T1000 (cell line): ENCODE measurements around the gene VRK2.
"Not testable (repeated sequence)": the region's sequence is repeated elsewhere in the genome, so short reads cannot be mapped to it uniquely, and the experiment has no call there.

Source experiments
- DNase-seq: peaks from one replicate; lab custom pipeline; 2025; ENCODE audit warnings: mixed read lengths; lab: John Stamatoyannopoulos, UW

VRK2 gene

GRCh38 chr2:58109481-58109880 is 62.9 kb downstream of the VRK2 start:
- no peak for DNase-seq

DNA sequence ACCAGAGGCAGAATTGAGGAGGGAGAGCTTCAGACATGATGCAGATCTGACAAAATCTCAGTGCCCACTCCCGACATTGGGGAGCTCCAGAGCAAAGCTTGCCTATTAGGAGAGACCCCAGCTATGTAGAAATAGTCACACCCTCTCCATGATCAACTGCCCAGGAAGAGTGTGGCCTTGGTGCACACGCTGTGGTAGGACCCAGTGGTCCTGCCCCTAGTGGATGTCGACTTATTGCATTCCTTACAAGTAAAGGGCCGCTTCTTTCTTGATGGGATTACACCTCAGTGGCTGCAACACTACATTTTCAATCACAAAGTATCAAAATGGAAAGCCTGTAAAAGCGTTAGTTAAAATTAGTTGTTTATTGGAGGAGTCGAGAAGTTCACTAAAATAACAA is 64.2 kb downstream of the VRK2 start:
- no peak for DNase-seq

DNA sequence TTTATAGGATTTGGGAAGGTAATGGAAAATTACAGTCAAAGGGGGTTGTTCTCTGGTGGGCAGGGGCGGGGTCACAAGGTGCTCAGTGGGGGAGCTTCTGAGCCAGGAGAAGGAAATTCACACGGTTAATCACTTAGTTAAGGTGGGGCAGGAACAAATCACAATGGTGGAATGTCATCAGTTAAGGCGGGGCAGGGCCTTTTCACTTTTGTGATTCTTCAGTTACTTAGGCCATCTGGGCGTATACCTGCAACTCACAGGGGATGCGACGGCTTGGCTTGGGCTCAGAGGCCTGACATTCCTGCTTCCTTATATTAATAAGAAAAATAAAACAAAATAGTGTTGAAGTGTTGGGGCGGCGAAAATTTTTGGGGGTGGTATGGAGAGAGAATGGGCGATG is 67.0 kb downstream of the VRK2 start:
- DNase-seq, result not testable (repeated sequence)

DNA sequence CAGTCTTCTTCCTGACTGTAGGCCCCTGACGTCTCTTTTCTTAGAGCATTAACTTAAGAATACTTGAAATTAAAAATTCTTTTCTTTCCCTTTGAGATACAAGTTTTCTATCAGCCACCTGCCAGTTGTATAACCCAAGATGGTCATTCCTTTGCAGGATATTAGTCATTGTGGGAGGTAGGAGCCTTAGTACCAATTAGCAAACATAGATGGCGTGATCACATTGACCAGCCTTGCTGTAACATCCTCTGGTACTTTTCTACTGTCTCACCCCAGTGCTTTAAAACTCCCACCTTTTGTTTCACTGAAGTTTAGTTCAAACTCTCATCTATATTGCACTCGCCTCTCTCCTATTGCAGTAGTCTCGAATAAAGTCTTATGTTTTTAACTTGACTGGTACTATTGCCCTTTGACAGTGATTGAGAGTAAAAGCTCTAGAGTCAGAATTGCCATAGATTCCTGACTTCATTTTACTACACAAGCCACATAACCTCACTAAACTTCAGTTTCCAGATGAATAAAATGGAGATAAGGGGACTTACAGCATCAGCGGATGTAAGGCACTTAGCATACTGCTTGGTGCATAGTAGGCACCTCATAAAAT is 74.1 kb downstream of the VRK2 start:
- DNase-seq, result no peak

DNA sequence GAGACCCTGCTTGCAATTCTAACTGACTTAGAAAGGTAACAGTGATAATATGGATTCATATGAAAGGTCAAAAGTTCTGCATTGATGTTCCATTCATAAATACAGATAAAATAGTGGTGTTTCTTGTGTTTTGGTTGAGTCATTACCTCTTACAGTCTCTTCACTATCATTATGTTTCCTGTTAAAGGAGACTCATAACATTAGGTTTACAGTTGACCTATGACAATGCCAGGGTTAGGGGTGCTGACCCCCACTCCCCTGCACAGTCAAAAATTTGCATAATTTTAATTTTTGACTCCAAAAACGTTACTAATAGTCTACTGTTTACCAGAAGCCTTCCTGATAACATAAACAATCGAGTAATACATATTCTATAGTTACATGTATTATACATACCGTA is 75.4 kb downstream of the VRK2 start:
- no peak for DNase-seq

GRCh38 chr2:58122540-58122939 is 75.9 kb downstream of the VRK2 start:
- no peak for DNase-seq

DNA sequence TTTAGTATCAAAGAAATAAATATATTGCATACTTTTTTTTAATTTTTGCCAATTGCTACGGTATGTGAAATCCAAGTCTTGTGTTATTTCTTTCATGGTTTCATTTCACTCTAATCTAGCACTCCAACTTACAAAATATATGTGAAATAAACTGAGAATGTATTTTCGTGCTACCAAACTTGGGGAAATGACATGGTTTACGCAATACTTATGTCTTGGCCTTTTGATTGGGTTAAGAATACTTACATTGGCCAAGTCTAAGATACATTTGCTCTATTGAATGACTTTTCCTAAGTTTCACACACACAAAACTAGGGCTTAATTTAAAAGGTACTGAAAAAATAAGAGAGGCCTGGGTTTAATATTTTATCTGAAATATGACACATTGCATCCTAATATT is 80.5 kb downstream of the VRK2 start:
- no peak for DNase-seq

DNA sequence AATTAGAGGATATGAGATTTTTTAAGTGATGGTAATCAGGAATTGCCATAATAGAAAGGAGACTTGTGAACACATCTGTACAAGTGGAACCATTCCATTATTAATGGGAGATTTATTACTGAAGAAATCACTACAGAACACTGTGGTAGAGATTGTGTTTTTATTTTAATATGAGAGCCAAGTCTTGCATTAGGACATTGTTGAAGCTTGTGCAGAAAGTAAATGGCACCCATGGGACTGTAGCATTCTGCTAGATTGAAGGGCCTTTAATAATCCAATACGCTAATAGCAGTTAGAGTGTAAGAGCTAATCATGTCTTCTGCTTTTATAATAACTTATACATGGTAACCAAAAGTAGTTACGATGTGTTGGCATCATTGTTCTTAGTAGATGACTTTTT is 83.6 kb downstream of the VRK2 start:
- DNase-seq, result no peak

DNA sequence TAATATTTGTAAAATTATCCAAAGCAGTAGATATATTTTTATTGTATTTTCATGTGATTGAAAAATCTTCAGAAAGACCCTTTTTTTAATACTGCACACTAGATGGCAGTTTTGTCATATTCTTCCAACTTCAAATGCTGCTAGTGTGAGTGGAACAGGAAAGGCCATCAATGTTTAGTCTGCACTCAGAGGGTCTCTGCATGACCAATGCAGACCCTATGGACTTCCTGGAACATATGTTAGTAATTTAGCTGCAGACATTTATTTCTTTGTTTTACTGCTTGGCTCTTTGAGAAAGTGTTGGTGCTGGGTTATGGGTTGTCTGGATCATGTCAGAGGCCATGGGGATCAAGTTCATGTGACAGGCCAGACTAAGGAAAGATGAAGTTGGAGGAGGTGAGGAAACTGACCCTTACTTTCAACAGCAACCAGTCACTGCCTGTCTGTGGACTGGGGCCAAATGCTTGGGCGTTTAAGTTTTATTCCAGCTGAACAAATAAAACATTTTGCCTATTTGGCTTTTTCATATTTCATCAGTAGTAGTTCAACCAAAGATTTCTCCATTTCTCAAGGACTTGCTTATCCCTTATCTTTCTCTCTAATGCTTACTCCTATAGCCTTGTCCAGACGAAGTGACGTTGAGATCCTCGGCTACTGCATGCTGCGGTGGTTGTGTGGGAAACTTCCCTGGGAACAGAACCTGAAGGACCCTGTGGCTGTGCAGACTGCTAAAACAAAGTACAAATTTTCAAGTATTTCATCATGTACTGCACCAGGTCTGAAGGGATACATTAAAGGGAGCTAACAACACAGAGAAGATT is 84.8 kb downstream of the VRK2 start:
- no peak for DNase-seq

- no peak for DNase-seq
Measured at GRCh38 chr2:58133395-58133794, 86.8 kb downstream of the VRK2 start.

- no peak for DNase-seq
Measured at GRCh38 chr2:58135861-58136260, 89.3 kb downstream of the VRK2 start.

GRCh38 chr2:58137221-58137620 is 90.6 kb downstream of the VRK2 start:
- DNase-seq, result no peak

DNA sequence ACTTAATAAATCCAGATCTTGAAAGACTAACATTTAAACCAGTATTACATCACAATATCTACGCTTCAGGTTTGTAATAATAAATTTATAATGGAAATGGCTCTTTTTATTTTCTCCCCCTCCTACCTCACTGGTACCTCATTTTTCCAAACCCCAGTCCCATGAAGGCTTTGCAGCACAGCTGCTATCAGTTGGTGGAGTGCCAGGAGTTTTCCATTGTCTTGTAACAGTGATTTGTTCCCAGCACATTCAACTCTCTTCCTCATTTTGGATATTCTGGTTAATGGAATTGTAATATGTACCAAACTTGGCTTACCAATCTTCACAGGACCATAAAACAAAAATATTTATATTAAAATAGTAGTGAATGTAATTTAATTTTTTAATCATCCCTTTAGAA is 91.2 kb downstream of the VRK2 start:
- no peak for DNase-seq

DNA sequence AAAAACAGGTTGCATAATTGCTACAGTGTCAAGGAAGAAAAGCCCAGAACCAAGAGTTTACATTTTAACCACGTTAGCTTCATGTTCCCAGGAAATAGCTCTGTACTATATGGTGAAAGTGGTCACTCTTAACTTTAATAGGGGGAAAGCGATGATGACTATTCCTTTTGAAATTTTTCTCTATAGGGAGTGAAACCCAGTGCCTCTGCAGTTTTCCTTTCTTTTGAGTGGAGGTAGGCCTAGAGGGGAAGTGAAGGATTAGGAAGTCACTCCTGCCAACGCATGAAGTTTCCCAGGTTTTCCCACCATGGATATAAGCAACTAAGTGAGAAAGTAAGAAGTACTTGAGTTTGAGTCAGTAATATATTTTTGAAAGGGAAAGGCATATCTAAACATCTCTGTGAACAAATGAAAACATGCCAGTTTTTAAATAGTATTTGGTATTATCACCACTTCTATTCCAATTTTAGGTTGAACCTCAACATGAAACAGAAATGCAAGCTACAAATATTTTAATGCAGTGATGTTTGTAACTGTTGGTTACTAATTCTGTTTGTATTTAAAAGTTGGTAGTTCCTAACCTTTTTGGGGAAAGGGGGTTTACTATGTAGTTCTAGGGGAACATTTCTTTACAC is 91.9 kb downstream of the VRK2 start:
- DNase-seq, result no peak

DNA sequence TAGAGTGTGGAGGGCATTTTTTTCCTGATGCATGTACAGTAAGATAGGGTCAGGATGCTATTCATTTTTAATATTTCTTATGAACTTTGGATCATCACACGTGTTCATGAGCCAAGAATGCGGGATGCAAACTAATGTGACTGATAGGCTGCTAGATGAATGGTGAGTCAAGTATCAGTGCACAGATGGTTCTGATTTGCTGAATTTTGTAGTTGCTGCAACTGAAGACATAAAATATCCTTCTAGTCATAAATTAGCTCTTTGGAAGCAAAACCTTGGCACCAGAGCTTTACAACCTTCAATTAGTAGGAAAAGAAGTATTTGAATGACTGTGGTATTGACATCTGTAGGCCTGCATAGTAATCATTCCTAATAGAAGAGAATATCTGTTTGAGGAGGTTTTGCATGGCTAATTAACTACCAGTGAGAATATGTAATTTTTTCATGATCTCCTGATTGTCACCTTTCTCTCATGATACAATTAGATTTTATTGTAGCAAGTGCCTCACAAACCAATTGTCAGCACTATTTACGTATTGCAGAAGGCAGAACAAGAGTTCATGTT is 94.0 kb downstream of the VRK2 start:
- DNase-seq, result no peak

- DNase-seq, result not testable (repeated sequence)
Measured at GRCh38 chr2:58145769-58146168, 99.2 kb downstream of the VRK2 start.

- no peak for DNase-seq
Measured at GRCh38 chr2:58146707-58147106, 100.1 kb downstream of the VRK2 start.

- no peak for DNase-seq
Measured at GRCh38 chr2:58155160-58155778, 108.7 kb downstream of the VRK2 start.

DNA sequence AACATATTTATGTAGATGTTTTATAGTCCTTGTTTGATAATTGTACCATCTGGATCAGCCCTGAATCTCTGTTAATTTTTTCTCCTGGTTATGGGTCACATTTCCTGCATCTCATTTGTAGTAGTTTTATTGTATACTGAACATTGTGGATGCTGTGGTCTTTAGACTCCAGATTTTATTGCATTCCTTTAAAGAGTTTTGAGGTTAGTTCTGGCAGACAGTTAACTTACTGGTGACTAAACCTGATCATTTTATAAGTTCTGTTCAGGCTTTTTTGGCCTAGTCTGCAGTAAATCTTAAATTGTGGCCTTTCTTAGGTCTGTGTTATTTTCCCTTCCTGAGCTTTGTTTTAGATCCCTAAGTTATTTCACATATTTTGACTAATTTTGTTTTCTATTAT is 110.2 kb downstream of the VRK2 start:
- DNase-seq, result no peak

- no peak for DNase-seq
Measured at GRCh38 chr2:58157754-58158153, 111.1 kb downstream of the VRK2 start.

GRCh38 chr2:58158481-58158880 is 111.9 kb downstream of the VRK2 start:
- DNase-seq, result no peak

- no peak for DNase-seq
Measured at GRCh38 chr2:58163913-58164312, 117.3 kb downstream of the VRK2 start.

DNA sequence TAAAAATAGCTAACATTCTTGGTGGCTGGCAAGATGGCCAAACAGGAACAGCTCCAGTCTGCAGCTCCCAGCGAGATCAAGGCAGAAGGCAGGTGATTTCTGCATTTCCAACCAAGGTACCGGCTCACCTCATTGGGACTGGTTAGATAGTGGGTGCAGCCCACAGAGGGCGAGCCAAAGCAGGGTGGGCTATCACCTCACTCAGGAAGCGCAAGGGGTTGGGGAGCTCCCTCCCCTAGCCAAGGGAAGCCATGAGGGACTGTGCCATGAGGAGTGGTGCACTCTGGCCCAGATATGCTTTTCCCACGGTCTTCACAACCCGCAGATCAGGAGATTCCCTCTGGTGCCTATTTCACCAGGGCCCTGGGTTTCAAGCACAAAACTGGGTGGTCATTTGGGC is 121.5 kb downstream of the VRK2 start:
- DNase-seq, result not testable (repeated sequence)
